ENCODE data around the gene ZNF557.
"Not testable (repeated sequence)": the region's sequence is repeated elsewhere in the genome, so short reads cannot be mapped to it uniquely, and the experiment has no call there.

The ZNF557 gene

GRCh38 chr19:7069042-7069903 is at the start of gene ZNF557:
TSS of gene ZNF557 (plus strand) at chr19:7069703. CDS start at chr19:7075075, 5,372 bp downstream.
- peak; percentile 84 for DNase-seq

GRCh38 chr19:7021331-7021730 is 48.2 kb upstream of the ZNF557 start, which contains the start of gene MBD3L2B:
TSS of gene MBD3L2B (minus strand) at chr19:7021431. CDS start at chr19:7021397, 34 bp downstream.
- DNase-seq: not testable (repeated sequence)

- not testable (repeated sequence) for DNase-seq
These were observed 40.7 kb upstream of the ZNF557 start for GRCh38 chr19:7028790-7029189.

- not testable (repeated sequence) for DNase-seq
These were observed 39.2 kb upstream of the ZNF557 start, which contains the start of gene MBD3L5 for GRCh38 chr19:7030278-7030677. TSS of gene MBD3L5 (plus strand) at chr19:7030578. CDS start at chr19:7030612, 34 bp downstream.

- DNase-seq: not testable (repeated sequence)
These were observed 29.4 kb upstream of the ZNF557 start, which contains the start of gene MBD3L4 for GRCh38 chr19:7040079-7040478. TSS of gene MBD3L4 (minus strand) at chr19:7040179. CDS start at chr19:7040144, 35 bp downstream.

GRCh38 chr19:7041563-7041962 is 27.9 kb upstream of the ZNF557 start:
- DNase-seq: not testable (repeated sequence)

- DNase-seq: not testable (repeated sequence)
These were observed 20.5 kb upstream of the ZNF557 start, which contains the start of gene MBD3L2 for GRCh38 chr19:7049021-7049420. TSS of gene MBD3L2 (plus strand) at chr19:7049321. CDS start at chr19:7049374, 53 bp downstream.

- not testable (repeated sequence) for DNase-seq
These were observed 18.1 kb upstream of the ZNF557 start for GRCh38 chr19:7051421-7051820.

GRCh38 chr19:7052896-7053295 is 16.6 kb upstream of the ZNF557 start:
- not testable (repeated sequence) for DNase-seq

GRCh38 chr19:7054635-7055368 is 14.7 kb upstream of the ZNF557 start:
- DNase-seq: not testable (repeated sequence)

GRCh38 chr19:7055679-7056078 is 13.8 kb upstream of the ZNF557 start:
- not testable (repeated sequence) for DNase-seq

- DNase-seq: not testable (repeated sequence)
These were observed 13.1 kb upstream of the ZNF557 start for GRCh38 chr19:7056371-7056770.

GRCh38 chr19:7058576-7058975 is 10.9 kb upstream of the ZNF557 start, which contains the start of gene MBD3L3:
TSS of gene MBD3L3 (minus strand) at chr19:7058676. CDS start at chr19:7058605, 71 bp downstream.
- not testable (repeated sequence) for DNase-seq

GRCh38 chr19:7059977-7060376 is 9.5 kb upstream of the ZNF557 start:
- not testable (repeated sequence) for DNase-seq

GRCh38 chr19:7063339-7063738 is 6.2 kb upstream of the ZNF557 start:
- DNase-seq: no peak

GRCh38 chr19:7063764-7064418 is 5.6 kb upstream of the ZNF557 start:
- DNase-seq: no peak

- DNase-seq: not testable (repeated sequence)
These were observed 2.4 kb upstream of the ZNF557 start for GRCh38 chr19:7067122-7067521.

- no peak for DNase-seq
These were observed 1.8 kb upstream of the ZNF557 start for GRCh38 chr19:7067716-7068115.

- DNase-seq: no peak
These were observed 904 bp upstream of the ZNF557 start for GRCh38 chr19:7068599-7068998.

- DNase-seq: no peak
These were observed 362 bp downstream of the ZNF557 start for GRCh38 chr19:7069904-7070226.

GRCh38 chr19:7072541-7072940 is 3.0 kb downstream of the ZNF557 start:
- DNase-seq: no peak

GRCh38 chr19:7074705-7075282 is 5.3 kb downstream of the ZNF557 start:
- DNase-seq: no peak
